CD14-positive monocyte (primary cell): ENCODE results near the gene UROD. TPM values are rescaled to one million over a fixed set of nuclear protein-coding genes. Genes with fewer than 3 reads are reported as not detected.

Source experiments
- DNase-seq, 3 donors: peaks; one replicate each; pipeline ENCODE4 v3.0.0-alpha.2; 2011 to 2022
- H2AFZ ChIP-seq: 2 replicates; pipeline ENCODE4 v1.6.0; 2012; ENCODE audit warnings: mild to moderate bottlenecking, low read depth, low read length, inconsistent platforms; ENCODE audit not compliant: insufficient read depth, poor library complexity, severe bottlenecking
- H3K27ac ChIP-seq, 2 donors: 1 replicate in 1 of 2; 2 replicates in 1 of 2; pipeline ENCODE4 v1.5.1; 2012 to 2013; ENCODE audit warnings: low read length in 2 of 2, control low read depth in 1 of 2, inconsistent platforms in 1 of 2, low read depth in 1 of 2, mild to moderate bottlenecking in 1 of 2
- H3K27me3 ChIP-seq, 2 donors: one replicate each; pipeline versions ENCODE4 v1.6.0 to v1.6.1; 2011 to 2013; ENCODE audit warnings: low read length in 2 of 2; ENCODE audit not compliant: control insufficient read depth in 2 of 2, insufficient read depth in 2 of 2
- H3K36me3 ChIP-seq, 2 donors: replicated peaks in 1 of 2; 1 replicate in 1 of 2; 2 replicates in 1 of 2; pipeline versions ENCODE4 v1.5.1 to v1.6.1; 2012 to 2013; ENCODE audit warnings: low read length in 2 of 2, control low read depth in 1 of 2, inconsistent platforms in 1 of 2, mild to moderate bottlenecking in 1 of 2; ENCODE audit not compliant: insufficient read depth in 2 of 2, control insufficient read depth in 1 of 2
- H3K4me1 ChIP-seq, 2 donors: 1 replicate in 1 of 2; 2 replicates in 1 of 2; pipeline versions ENCODE4 v1.5.1 to v1.6.1; 2012 to 2013; ENCODE audit warnings: low read length in 2 of 2, control low read depth in 1 of 2, inconsistent platforms in 1 of 2, mild to moderate bottlenecking in 1 of 2, moderate library complexity in 1 of 2; ENCODE audit not compliant: insufficient read depth in 2 of 2, control insufficient read depth in 1 of 2
- H3K4me2 ChIP-seq: replicated peaks from 2 replicates; pipeline ENCODE3; 2012; ENCODE audit warnings: low read length, moderate library complexity, mild to moderate bottlenecking; ENCODE audit not compliant: poor library complexity, severe bottlenecking; ENCODE audit errors: extremely low read depth
- H3K4me3 ChIP-seq, 3 experiments: fragments of 200-600 bp in 1 of 3; sonication (generic) in 1 of 3; replicated peaks in 1 of 3; 1 replicate in 2 of 3; 2 replicates in 1 of 3; pipeline ENCODE4 v1.5.1; 2011 to 2013; ENCODE audit warnings: low read length in 3 of 3, mild to moderate bottlenecking in 3 of 3, control low read depth in 2 of 3, low read depth in 2 of 3, inconsistent platforms in 1 of 3, moderate library complexity in 1 of 3
- H3K79me2 ChIP-seq: 2 replicates; pipeline ENCODE4 v1.6.0; 2012; ENCODE audit warnings: mild to moderate bottlenecking, control low read depth, inconsistent platforms, low read length, moderate library complexity; ENCODE audit not compliant: insufficient read depth
- H3K9ac ChIP-seq: 2 replicates; pipeline ENCODE4 v1.6.0; 2017; ENCODE audit warnings: low read length, mild to moderate bottlenecking; ENCODE audit not compliant: insufficient read depth, poor library complexity, severe bottlenecking
- H3K9me3 ChIP-seq, 2 donors: replicated peaks in 1 of 2; 1 replicate in 1 of 2; 2 replicates in 1 of 2; pipeline versions ENCODE4 v1.5.1 to v1.6.1; 2012 to 2013; ENCODE audit warnings: low read length in 2 of 2, control low read depth in 1 of 2; ENCODE audit not compliant: control insufficient read depth in 1 of 2, insufficient read depth in 1 of 2
- H4K20me1 ChIP-seq: 2 replicates; pipeline ENCODE4 v1.6.0; 2012; ENCODE audit warnings: mild to moderate bottlenecking, low read length, control low read depth, moderate library complexity; ENCODE audit not compliant: insufficient read depth
- H3K27ac Mint-ChIP-seq, 7 donors: one replicate each; pipeline ENCODE4 v1.8.0; 2020; ENCODE audit warnings: mild to moderate bottlenecking in 7 of 7, mixed read lengths in 7 of 7, moderate library complexity in 6 of 7, inconsistent platforms in 2 of 7
- H3K27me3 Mint-ChIP-seq, 3 donors: one replicate each; pipeline ENCODE4 v1.8.0; 2021 to 2022; ENCODE audit warnings: low read depth in 3 of 3, mild to moderate bottlenecking in 3 of 3, mixed read lengths in 3 of 3, moderate library complexity in 3 of 3, inconsistent platforms in 1 of 3
- H3K36me3 Mint-ChIP-seq, 2 donors: one replicate each; pipeline ENCODE4 v1.8.0; 2020; ENCODE audit warnings: mixed read lengths in 2 of 2, inconsistent platforms in 1 of 2, mild to moderate bottlenecking in 1 of 2
- H3K4me1 Mint-ChIP-seq: one replicate; pipeline ENCODE4 v1.8.0; 2020; ENCODE audit warnings: mild to moderate bottlenecking, mixed read lengths
- H3K4me3 Mint-ChIP-seq, 2 donors: one replicate each; pipeline ENCODE4 v1.8.0; 2020; ENCODE audit warnings: mild to moderate bottlenecking in 2 of 2, mixed read lengths in 2 of 2, moderate library complexity in 1 of 2
- H3K9me3 Mint-ChIP-seq, 7 donors: one replicate each; pipeline ENCODE4 v1.8.0; 2020 to 2022; ENCODE audit warnings: mixed read lengths in 7 of 7, mild to moderate bottlenecking in 6 of 7, moderate library complexity in 6 of 7, inconsistent platforms in 2 of 7
- CTCF ChIP-seq: fragments of 200-600 bp; IDR thresholded peaks from one replicate; pipeline ENCODE4 v1.8.0; 2022; ENCODE audit warnings: antibody characterized with exemption, mild to moderate bottlenecking
- WGBS: methylation state at CpG from one replicate; pipeline ENCODE4 v1.1.5; 2013; ENCODE audit warnings: missing lambda C conversion rate; ENCODE audit not compliant: insufficient coverage; 5-methylcytosine and 5-hydroxymethylcytosine counted together
- intact Hi-C, 2 donors: fragments of 100-400 bp; cut with micrococcal nuclease; formaldehyde crosslinking; loops; one replicate each; pipeline versions ENCODE4 v1.15.0 to v1.15.1; 2023
- polyA plus RNA-seq, 3 donors: library from polyadenylated mRNA; depleted of rRNA in 1 of 3; unstranded in 2 of 3; stranded (reverse) in 1 of 3; fragments of 300-500 nt in 2 of 3; fragments of >200 nt in 1 of 3; fragmentation: Illumina TruSeq in 2 of 3; gene quantifications; 1 replicate in 2 of 3; 2 replicates in 1 of 3; pipeline ENCODE4 v1.2.3, GENCODE V29; 2012 to 2021

UROD gene
- polyA plus RNA-seq, 3 donors: 98.2 to 115 (median 108) TPM

GRCh38 chr1:45023663-45024062, 11.6 kb downstream of the UROD start:
- no peak overlapping the region for H3K4me3 ChIP-seq
- H2AFZ ChIP-seq: no peak overlapping the region
- H3K36me3 ChIP-seq: no peaks in the 10 kb centered on the region
- Mint-ChIP-seq H3K36me3 (no peaks in the 10 kb centered on the region), H3K27me3 (peaks cover 2 to 5% (median 4%) of the 10 kb centered on the region in 3 donors), H3K9me3 (peaks cover 0 to 2% (median 0%) of the 10 kb centered on the region in 7 donors), H3K27ac (no peak overlapping the region), H3K4me3 (no peak overlapping the region), H3K4me1 (peaks cover under 1% of the 10 kb centered on the region)
- no peaks in the 10 kb centered on the region for H3K27me3 ChIP-seq
- no peak overlapping the region for H3K9ac ChIP-seq
- H3K9me3 ChIP-seq: no peaks in the 10 kb centered on the region
- intact Hi-C loops: no loop called here
- H3K27ac ChIP-seq: no peak overlapping the region
- no peaks in the 10 kb centered on the region for H3K79me2 ChIP-seq
- no peak for DNase-seq
- H3K4me1 ChIP-seq: no peaks in the 10 kb centered on the region
- TF ChIP-seq CTCF: no peak
- WGBS: no CpG with 5 or more reads among the region's 1 CpG
- H3K4me2 ChIP-seq: no peak overlapping the region
- H4K20me1 ChIP-seq: no peaks in the 10 kb centered on the region

- WGBS: no CpG with 5 or more reads among the region's 1 CpG
- no peaks in the 10 kb centered on the region for H3K27me3 ChIP-seq
- Mint-ChIP-seq H3K36me3 (no peaks in the 10 kb centered on the region), H3K27me3 (peaks cover 3 to 5% (median 4%) of the 10 kb centered on the region in 3 donors), H3K4me1 (no peaks in the 10 kb centered on the region), H3K27ac (no peak overlapping the region), H3K4me3 (no peak overlapping the region), H3K9me3 (peaks cover 0 to 2% (median 0%) of the 10 kb centered on the region in 7 donors)
- no peak for DNase-seq
- no peaks in the 10 kb centered on the region for H4K20me1 ChIP-seq
- H3K4me3 ChIP-seq: no peak overlapping the region
- no peaks in the 10 kb centered on the region for H3K36me3 ChIP-seq
- no peak overlapping the region for H3K4me2 ChIP-seq
- no peaks in the 10 kb centered on the region for H3K4me1 ChIP-seq
- no peak overlapping the region for H3K9ac ChIP-seq
- no peaks in the 10 kb centered on the region for H3K79me2 ChIP-seq
- H2AFZ ChIP-seq: no peak overlapping the region
- no peaks in the 10 kb centered on the region for H3K9me3 ChIP-seq
- intact Hi-C loops: no loop called here
- no peak overlapping the region for H3K27ac ChIP-seq
- TF ChIP-seq CTCF: no peak
These were observed 14.4 kb downstream of the UROD start for GRCh38 chr1:45026446-45026845.
